GM03348 (cell line): ENCODE data around the gene RHOXF2.
"Not testable (repeated sequence)": the region's sequence is repeated elsewhere in the genome, so short reads cannot be mapped to it uniquely, and the experiment has no call there.

ENCODE experiments used
- DNase-seq: peaks from one replicate; pipeline ENCODE4 v3.0.0; 2012; ENCODE audit warnings: low spot score

The RHOXF2 gene

GRCh38 chrX:120158313-120158712 lies at the start of gene RHOXF2:
TSS of gene RHOXF2 (plus strand) at chrX:120158613. CDS start at chrX:120158751, 138 bp downstream.
- not testable (repeated sequence) for DNase-seq

- DNase-seq, result no peak
Measured at GRCh38 chrX:120109378-120109777, 49.0 kb upstream of the RHOXF2 start.

GRCh38 chrX:120111611-120112010 lies 46.8 kb upstream of the RHOXF2 start:
- DNase-seq, result no peak

- no peak for DNase-seq
Measured at GRCh38 chrX:120115438-120115963, 42.9 kb upstream of the RHOXF2 start, which contains the start of gene RHOXF1. TSS of gene RHOXF1 (minus strand) at chrX:120115913. CDS start at chrX:120115862, 51 bp downstream.

- no peak for DNase-seq
Measured at GRCh38 chrX:120120223-120120622, 38.2 kb upstream of the RHOXF2 start.

- no peak for DNase-seq
Measured at GRCh38 chrX:120125444-120125843, 33.0 kb upstream of the RHOXF2 start.

GRCh38 chrX:120128306-120128846 lies 30.0 kb upstream of the RHOXF2 start:
- not testable (repeated sequence) for DNase-seq

GRCh38 chrX:120136128-120136527 lies 22.3 kb upstream of the RHOXF2 start:
- DNase-seq, result no peak

- DNase-seq, result no peak
Measured at GRCh38 chrX:120136840-120137239, 21.6 kb upstream of the RHOXF2 start.

- no peak for DNase-seq
Measured at GRCh38 chrX:120137439-120137838, 21.0 kb upstream of the RHOXF2 start.

GRCh38 chrX:120140293-120140981 lies 18.0 kb upstream of the RHOXF2 start:
- no peak for DNase-seq

GRCh38 chrX:120144178-120144844 lies 14.1 kb upstream of the RHOXF2 start:
- DNase-seq, result no peak

GRCh38 chrX:120145295-120145925 lies 13.0 kb upstream of the RHOXF2 start:
- DNase-seq, result no peak

- not testable (repeated sequence) for DNase-seq
Measured at GRCh38 chrX:120146323-120146722, 12.1 kb upstream of the RHOXF2 start.

- no peak for DNase-seq
Measured at GRCh38 chrX:120147537-120147936, 10.9 kb upstream of the RHOXF2 start.

- DNase-seq, result not testable (repeated sequence)
Measured at GRCh38 chrX:120150109-120150744, 8.2 kb upstream of the RHOXF2 start.

- DNase-seq, result not testable (repeated sequence)
Measured at GRCh38 chrX:120159086-120159485, 673 bp downstream of the RHOXF2 start.

- DNase-seq, result not testable (repeated sequence)
Measured at GRCh38 chrX:120193254-120193653, 34.8 kb downstream of the RHOXF2 start.

GRCh38 chrX:120193720-120194119 lies 35.3 kb downstream of the RHOXF2 start:
- DNase-seq, result not testable (repeated sequence)

- not testable (repeated sequence) for DNase-seq
Measured at GRCh38 chrX:120195786-120196185, 37.4 kb downstream of the RHOXF2 start.

GRCh38 chrX:120196626-120197283 lies 38.3 kb downstream of the RHOXF2 start:
- DNase-seq, result not testable (repeated sequence)
